GM18867 (cell line): ENCODE measurements around the gene FAM83C.

Experiments
- ATAC-seq: cut with Tn5 transposase; IDR thresholded peaks from one replicate; pipeline ENCODE4 v1.9.1; 2021; ENCODE audit warnings: mild to moderate bottlenecking, moderate library complexity; ENCODE audit not compliant: unreplicated experiment

Gene FAM83C

DNA sequence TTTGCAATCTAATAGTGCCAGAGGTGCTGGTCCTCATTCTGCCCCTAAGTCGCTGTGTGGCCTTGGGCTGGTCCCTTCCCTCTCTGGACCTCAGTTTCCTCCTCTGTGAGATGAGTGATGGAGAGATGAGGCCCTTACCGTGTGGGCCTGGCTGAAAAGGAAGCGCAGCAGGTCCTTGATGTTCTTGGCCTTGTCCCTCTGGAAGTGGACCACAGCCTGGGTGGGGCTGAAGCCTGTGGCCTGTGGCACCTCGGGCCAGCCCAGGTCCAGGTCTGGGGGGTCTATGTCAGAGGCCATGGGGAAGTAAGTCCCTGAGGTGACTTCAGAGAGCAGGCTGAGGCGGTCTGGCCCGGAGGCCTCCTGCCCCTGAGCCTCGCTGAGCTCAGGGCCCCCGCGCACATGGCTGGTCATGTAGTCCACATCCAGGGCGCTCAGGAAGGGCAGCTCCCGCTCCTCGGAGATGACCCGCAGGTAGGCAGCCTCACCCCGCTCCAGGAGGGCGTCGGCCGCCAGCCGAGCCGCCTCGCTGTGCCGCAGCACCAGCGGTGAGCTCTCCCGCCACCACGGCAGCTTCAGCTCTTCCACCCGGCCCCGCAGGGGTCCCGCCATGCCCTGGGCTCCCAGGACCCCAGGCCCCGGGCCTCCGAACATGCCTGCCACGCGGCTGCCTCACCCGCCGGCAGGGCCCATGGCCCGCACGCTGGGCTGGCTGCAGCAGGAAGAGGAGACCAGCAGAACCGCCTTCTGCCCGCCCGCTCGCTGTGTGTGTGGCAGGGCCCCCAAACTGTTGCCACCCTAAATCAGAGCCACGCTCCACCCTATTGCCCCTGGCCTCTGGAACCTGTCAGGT, at the start of gene FAM83C:
TSS of gene FAM83C (minus strand) at position 772 of the 850 bp plus-strand sequence. CDS start at position 651, 121 bp downstream.
- no peak for ATAC-seq

DNA sequence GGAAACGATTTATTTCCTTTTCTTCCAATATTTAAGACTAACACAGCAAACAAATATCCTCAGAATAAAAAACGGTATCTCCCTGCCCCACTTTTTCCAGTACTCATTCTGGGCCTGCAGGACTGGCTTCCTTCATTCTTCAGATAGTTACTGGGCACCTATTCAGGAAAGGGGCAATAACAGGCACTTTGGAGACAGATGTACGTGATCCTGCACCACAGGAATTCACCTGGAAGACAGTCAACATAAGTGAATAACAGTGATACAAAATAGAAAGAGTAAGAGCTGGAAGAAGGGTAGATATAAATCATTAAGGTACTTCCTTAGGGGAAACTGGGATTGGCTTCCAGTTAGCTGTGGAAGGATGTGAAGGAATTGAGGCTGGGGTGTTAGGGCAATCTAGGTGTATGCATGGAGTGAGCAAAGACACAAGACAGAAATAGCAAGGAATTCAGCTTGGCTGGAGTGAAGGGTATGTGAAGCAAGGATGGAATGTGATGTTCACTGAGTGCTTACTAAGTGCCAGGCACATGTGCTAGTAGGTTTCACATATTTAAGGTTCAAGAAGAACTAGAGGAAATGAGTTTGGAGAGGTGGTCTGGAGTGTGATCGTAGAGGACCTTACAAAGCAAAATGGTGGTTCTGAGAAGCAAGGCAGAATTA, 49.3 kb upstream of the FAM83C start:
- no peak for ATAC-seq

DNA sequence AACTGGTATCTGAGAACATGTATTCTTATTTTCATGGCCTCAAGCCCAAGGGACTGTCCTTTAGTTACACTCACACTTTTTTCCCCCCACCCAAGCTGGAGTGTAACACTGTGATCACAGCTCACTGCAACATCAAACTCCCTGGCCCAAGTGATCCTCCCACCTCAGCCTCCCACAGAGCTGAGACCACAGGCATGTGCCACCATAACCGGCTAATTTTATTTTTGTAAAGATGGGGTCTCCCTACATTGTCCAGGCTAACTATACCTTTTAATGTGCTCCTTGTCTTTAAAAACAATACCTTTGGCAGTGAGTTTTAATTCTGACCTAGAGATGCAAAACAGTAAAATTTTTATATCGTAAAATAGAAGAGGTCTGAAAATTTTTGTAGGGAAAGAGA, 48.2 kb upstream of the FAM83C start:
- ATAC-seq, result no peak

DNA sequence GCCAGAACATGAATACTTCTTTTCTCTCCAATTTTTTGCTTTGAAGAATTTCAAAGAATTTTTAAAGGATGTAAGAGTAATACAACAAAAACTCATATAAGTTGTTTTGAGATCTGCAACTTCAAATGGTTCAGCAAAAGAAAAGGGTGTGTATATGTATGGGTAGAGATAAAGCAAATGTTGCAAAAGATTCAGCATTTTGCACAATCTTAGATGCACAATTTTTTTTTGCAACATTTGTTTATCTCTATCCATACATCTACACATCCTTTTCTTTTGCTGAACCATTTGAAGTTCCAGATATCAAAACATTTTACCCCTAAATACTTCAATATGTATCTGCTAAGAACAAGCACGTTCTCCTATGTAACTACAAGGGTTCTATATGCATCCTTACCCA, 47.4 kb upstream of the FAM83C start:
- ATAC-seq, result no peak

DNA sequence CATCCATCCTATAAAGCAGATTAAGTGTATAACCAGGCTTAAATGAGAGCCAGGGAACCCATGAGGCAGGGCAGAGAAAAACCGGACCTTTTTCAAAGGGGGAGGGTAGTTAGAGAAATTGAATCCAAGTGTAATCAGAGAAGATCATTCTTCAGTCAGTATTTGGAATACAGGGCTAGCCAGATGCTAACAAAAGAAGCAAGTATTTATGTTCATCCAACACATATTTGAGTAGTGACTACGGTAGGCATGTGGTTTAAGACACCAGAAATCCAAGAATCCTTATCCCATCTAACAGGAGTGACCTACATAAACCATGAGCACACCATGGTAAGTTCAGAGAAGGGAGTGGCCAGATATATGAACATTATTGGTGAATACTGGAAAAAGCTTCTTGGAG, 46.8 kb upstream of the FAM83C start:
- no peak for ATAC-seq

DNA sequence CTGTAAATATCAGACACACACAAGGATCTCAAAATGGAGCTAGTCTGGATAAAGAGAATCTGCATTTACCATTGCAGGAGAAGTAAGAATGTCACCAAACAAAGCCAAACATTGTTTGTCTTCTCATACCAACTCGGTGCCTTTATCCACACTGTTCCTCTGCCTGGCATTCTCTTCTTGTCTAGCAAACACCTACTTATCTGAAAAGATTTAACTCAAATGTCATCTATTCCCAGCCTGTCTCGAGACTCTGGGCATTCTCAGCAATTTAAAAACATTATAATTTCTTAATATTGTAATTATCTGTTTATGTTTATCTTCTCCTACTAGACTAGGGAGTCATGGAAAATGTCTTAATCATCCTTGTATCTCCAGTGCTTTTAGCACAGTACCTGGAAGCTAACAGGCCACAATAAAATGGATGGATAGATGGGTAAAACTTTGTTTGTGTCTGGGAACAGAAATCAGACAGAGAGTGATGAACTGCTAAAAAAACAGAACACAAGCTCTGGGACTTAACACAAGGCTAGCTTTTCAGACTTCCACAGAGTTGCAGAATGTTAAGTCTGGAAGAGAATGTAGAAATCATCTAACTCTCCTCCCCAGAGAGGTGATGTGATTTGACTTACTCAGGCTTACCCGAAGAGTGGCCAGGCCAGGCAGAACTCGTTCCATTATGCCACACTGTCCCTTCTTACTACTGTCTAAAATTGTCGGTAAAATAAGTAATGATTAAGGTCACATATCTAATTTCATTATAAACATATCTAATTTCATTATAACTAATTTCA, 42.3 kb upstream of the FAM83C start:
- no peak for ATAC-seq

DNA sequence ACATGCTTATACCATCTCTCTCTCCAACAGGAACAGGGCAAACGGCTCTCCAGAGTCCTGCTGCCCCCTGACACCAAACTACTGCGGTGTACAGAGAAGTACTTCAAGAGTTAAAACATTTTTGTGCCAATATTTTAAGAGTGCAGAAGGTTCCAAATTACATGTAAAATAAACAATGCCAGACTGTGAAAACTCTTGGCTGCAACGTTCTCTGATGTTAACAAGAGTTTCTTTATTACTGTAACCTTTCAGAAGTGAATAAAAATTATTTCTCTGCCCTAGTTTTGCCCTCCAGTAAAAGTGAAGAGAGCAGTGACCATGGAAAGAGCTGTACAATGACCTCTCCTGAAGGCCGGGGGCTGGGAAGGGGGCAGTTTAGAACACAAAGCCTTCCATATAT, 41.4 kb upstream of the FAM83C start:
- ATAC-seq, result no peak

DNA sequence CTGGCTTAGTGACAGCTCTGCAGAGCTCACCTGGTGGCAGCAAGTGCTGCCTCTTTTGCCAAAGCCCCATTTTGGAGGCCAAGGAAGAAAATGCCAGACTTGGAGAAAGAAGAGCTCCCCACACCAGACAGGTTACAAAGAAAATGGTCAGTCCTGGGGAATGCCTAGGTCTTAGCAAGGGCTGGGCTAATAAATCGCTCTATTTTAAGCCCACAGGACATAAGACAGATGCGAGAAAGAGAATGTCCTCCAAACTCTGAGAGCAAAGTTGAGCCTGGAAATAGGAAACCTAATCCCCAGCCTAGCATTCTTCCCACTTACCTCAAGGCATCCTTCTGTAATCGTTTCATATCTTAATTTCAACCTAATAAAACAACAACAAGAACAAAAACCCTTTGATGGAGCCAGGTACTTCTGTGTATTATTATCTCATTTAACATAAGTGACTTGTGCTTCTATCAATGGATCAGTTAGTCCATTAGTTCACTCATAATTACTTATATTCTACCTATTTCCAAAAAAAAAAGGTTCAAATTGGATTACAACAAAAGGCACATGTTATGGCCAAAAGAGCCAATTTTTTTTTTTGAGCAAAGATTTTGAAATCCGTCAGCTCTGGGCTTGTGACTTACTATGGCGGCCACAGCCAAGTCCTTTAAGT, 40.4 kb upstream of the FAM83C start:
- ATAC-seq, result no peak

DNA sequence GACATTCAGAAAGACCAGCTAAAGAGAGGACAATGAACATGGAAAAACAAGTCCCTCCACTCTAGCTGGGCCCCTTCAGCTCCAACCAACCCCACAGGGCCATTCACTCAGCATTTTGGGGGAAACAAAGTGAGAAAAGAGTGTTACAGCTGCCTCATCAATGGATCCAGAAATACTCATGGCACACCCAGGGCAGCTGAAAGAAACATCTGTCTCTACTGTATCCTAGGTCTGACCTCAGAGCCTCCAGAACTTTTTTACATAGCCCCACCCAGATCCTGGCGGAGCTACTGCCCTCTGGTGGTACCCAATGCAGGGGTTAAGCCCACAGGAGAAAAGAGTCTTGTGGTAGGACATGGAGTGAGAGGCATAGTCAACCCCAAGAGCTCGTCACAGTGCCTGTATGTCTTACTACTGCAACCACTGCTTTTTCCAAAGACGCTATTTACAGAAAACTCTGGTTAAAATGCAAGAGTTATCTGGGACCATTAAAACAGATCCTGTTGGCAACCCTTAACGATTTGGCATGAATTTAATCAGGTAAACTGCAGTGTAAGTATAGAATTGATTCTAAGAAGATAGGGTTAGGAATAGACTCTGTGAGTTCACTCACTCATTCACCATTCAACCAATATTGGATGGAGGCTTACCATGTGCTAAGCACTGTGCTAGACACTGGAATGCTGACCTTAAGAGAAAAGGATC, 37.4 kb upstream of the FAM83C start:
- ATAC-seq, result no peak

DNA sequence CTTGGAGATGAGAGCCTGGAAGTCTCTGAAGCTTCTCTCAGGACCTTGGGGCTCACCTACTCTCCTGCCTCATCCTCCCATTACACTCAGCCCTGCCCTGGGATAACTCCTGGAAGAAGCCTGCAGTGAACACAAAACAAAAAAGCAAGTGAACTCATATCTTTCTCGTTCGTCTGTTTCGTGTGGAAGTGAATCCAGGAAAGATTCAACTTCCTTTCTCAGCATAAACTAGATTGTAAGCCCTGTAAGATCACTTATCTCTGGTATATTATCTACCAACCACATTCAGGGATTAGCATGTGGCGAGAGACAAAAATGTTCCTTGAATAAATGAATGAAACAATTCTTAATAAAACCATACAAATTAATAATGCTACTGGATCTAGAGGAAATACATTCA, 36.5 kb upstream of the FAM83C start:
- no peak for ATAC-seq

DNA sequence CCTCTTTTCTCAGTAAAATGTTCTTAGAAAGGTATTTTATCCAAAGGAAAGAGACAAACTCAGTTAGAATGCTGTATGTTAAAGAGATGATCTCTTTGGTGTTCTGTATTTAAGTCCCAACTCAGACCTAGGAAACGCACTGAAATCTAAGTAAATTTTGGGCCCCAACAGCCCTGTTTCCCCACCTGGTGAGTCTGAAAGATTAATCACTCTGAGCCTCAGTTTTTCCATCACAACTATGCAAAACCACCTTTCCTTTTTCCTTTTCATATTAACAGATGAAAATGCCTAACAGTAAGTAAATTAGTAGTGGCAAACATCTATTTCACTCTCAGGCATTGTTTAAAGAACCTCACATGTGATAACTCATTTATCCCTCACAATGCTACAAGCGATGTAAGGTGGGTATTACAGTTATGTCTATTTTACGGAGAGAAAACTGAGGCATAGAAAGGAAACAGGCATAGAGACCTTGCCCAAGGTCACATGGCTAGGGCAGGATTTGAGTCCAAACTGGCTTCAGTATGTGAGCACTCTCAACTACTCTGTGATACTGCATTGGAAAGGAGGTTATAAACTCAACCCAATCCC, 36.0 kb upstream of the FAM83C start:
- ATAC-seq, result no peak

DNA sequence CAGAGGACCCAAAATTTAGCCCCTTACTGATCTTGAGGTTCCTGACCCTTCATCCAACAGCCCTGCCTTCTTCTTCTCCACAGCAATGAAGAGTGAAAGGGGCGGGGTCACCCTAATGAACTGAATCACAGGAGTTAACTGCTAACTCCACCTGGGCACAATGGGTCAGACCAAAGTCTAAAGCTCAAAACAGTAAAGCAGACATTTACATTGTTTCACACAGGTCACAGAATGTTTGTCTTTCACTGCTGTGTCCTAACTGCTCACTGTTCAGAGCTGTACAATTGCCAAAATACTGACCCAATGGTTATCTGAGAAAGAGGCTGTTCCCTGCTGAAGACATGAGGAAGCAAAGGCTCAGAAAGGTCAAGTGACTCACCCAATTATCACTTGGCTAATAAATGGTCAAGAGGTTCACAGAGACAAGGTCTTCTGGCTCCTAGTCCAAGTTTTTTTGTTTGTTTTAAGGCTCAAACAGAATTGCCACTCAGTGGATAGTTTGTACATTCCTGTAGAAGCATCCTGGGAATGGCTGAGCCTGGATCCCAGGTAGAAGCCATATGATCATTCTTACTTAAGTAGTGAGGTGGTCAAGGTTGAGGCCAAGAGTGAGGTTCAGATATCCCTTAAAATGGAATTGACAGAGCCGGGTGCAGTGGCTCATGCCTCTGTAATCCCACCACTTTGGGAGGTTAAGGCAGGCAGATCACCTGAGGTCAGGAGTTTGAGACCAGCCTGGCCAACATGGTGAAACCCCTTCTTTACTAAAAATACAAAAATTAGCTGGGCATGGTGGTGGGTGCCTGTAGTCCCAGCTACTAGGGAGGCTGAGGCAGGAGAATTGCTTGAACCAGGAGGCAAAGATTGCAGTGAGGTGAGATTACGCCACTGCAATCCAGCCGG, 35.1 kb upstream of the FAM83C start:
- ATAC-seq, result no peak

DNA sequence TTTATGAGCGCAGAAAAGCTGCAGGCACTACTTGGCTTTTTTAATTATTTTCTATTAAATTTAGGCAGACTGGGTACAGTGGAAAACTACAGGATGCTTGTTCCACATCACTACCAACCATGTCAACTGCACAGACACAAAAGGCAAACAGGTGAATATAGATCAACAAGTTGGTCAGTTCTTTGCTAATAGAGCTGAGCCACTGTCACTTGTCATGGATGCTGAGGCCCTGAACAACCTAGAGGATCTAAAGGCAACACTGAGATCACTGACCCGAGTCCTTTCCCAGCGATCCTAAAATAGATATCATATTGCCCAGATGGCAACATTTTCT, 34.5 kb upstream of the FAM83C start:
- no peak for ATAC-seq

DNA sequence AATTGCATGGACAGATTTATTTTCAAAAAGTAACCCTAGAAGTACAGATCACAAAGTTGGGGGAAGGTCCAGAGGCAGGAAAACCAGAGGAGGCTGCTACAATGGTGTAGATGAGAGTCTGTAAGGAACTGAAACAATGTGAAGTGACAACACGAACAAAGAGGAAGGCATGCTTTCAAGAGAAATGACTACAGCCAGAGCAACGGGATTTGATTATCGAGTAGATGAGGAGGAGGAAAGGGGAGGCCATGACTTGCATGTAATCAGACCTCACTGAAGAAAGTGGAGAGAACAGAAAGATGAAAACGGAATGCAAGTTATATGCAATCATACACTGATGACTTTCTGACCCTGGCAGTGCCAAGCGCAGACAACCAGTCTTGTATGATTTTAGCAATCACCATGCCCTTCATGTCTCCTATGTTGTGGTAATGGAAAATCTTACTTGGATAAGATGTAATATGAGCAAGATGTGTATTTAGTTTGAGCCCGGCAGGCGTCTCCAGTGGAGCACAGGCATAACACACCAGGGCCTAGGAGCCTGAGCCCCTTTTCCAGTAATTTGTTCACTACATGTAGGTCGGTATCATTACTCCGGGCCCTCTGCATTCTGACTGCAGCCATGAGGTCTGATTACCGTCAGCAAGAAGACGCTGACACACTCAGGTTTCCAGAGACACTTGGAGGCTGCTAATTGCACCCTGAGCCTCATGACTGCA, 34.0 kb upstream of the FAM83C start:
- ATAC-seq, result no peak

DNA sequence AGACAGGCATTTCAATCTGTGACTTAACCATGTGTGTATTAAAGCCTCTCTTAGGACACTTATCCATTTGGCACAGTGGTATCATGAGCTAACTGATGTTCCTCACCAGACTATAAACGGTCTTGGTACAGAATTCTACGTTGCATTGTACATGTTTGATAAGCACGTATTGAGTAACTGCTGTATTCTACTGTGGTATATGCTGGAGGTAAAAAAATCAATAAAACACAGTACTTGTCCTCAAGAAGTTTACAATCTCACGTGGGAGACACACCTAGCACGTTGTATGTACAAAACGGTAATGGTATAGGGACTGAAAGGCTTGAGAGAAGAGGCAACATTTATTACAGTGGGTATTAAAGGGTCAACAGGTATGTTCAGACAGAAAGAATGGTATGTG, 33.2 kb upstream of the FAM83C start:
- ATAC-seq, result no peak

DNA sequence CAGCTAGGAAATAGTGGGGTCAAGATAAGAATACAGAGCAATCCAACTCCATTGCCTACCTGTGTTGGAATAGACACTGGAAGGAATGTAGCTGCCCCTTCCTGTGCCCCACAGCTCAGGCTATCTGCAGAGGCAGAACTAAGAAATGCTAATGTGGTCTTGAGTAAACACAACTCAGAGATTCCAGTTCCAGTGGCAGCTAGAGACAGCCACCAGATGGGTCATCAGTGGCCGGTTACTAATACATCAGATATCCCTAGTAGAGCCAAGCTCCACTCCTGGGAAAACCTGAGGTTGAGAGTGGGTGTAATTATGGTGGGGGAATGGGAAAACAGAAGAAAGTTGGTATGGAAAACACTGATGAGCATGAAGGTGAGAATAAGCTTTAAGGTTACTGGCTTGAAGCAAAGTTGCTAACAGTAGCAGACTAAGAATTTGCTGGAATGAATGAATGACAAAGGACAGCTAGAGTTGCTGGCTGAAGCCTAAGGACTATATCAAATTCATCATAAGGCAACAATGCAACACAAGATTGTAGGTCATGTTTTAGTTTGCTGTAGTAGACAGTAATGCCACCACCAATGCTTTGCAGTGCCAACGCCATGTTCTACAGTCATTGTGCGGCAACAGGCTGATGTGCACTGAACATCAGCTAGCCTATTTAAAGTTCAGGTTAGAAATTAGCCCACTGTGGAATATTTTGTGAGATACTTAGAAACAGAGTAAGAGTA, 28.3 kb upstream of the FAM83C start:
- ATAC-seq, result no peak

DNA sequence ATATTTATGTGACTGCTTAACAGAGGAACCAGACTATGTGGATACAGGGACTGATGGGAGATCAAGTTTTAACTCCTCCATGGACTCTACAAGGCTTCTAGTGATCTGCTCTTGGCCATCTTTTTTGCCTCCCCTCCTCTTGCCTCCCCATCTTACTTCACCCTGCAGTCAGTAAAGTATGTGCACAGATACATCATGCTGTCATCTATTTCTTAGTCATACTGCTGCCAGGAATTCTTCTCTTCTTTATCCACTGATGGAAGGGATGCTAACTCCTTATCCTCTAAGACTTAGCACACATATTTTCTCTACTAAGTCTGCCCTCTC, 27.6 kb upstream of the FAM83C start:
- no peak for ATAC-seq

DNA sequence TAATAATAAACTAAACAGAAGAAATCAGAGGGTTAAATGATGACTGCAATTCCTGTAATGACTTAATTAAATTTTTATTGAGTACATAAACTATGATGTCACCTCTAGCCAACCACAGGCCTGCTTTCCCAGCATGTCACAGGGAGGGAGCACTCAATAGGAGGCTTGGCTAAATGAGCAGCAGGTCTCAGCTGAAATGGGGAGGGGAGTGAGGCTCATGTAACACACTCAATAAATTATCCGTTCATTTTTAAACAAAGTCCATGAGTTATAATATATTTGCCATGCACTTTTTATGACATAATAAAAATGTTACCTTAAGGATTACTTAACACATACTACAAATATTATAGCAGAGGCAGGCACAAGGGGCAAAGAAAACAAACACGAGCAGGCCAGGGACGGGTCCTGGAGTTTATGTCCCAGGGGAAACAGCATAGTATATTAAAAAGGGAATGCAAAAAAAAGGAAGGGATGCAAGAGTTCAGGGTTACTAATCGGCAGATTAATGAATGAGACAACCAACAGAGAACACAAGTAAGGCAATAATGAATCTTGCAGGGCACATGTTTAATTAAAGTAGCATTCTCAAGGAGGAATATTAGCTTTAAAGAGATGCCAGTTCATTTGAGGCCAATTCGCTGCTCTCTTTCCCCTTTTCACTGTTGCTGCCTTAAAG, 27.1 kb upstream of the FAM83C start:
- ATAC-seq, result no peak
